Pancreas (tissue), 10 donors: Measurements from ENCODE around the gene HEMGN. TPM values are rescaled to one million over a fixed set of nuclear protein-coding genes. Genes with fewer than 3 reads are reported as not detected.

Source experiments
- ATAC-seq, 4 donors: fragments of 200-7000 bp; cut with Tn5 transposase; one replicate each; pipeline versions ENCODE4 v1.8.0 to v1.9.1; 2020; ENCODE audit warnings: mild to moderate bottlenecking in 4 of 4, moderate library complexity in 4 of 4
- DNase-seq, 6 donors: peaks; one replicate each; pipeline ENCODE4 v3.0.0-alpha.2; 2020
- FAIRE-seq: peaks from 2 replicates; lab custom pipeline; 2012; peaks lifted over from hg19 to GRCh38; lab: Jason Lieb, UNC
- H3K27ac ChIP-seq, 4 donors: fragments of 200-600 bp; sonication (generic); 1 replicate in 3 of 4; 2 replicates in 1 of 4; pipeline versions ENCODE4 v1.5.0 to v1.8.0; 2020
- H3K27me3 ChIP-seq, 4 donors: fragments of 200-600 bp; one replicate each; pipeline ENCODE4 v1.8.0; 2021
- H3K36me3 ChIP-seq, 3 donors: fragments of 200-600 bp; sonication (generic) in 1 of 3; one replicate each; pipeline versions ENCODE4 v1.5.0 to v1.8.0; 2020 to 2021
- H3K4me1 ChIP-seq, 3 donors: fragments of 200-600 bp; one replicate each; pipeline ENCODE4 v1.8.0; 2021
- H3K4me3 ChIP-seq, 4 donors: fragments of 200-600 bp; sonication (generic) in 2 of 4; one replicate each; pipeline versions ENCODE4 v1.5.0 to v1.8.0; 2020 to 2021
- H3K9me3 ChIP-seq, 4 donors: fragments of 200-600 bp; one replicate each; pipeline ENCODE4 v1.8.0; 2021
- CTCF ChIP-seq, 4 donors: fragments of 200-600 bp; sonication (generic) in 3 of 4; IDR thresholded peaks; one replicate each; pipeline versions ENCODE4 v1.5.0 to v1.8.0; 2021; ENCODE audit warnings: antibody characterized with exemption in 4 of 4
- WGBS, 2 donors: extraction: QIAGEN DNeasy Blood & Tissue Kit; methylation state at CpG; one replicate each; pipeline ENCODE4 v1.1.7; 2013; 5-methylcytosine and 5-hydroxymethylcytosine counted together
- intact Hi-C, 3 donors: fragments of 100-400 bp; cut with DNase I; formaldehyde crosslinking; loops; one replicate each; pipeline versions ENCODE4 v1.11.1 to v1.14.2; 2022
- polyA plus RNA-seq, 2 donors: library from polyadenylated mRNA; stranded (reverse); fragments of 200-250 nt; gene quantifications; one replicate each; pipeline ENCODE4 v1.2.3, GENCODE V29; 2013
- total RNA-seq, 6 donors: library from RNA; stranded (reverse); fragmentation: NEBNext Ultra II Directional in 4 of 6; extraction: Animal tissue kit (Norgen Biotek cat#: 25700) in 4 of 6; gene quantifications; one replicate each; pipeline versions ENCODE4 v1.2.1 to v1.2.4, GENCODE V29; 2021 to 2023
- donor health status: healthy with polysubstance abuse.
- donor health status: DM: no; HTN: no; CAD: no; lungs with moderate emphysema.
- donor health status: DM: no; HTN: no; CAD: no.
- donor health status: control.
- donor health status: control.
- donor health status: Bipolar disorder and iron deficiency.
- donor health status: DM: yes; HTN: yes; CAD: no.
- donor health status: DM: no; HTN: no; CAD: no.
- donor health status: DM: no; HTN: no; CAD: no.
- donor health status: DM: yes; HTN: yes; CAD: no.

HEMGN gene
- total and polyA plus RNA-seq, 8 donors: 0.09 TPM; not detected in 7

- FAIRE-seq (no peak), DNase-seq (peak in 4 of 6 donors; percentile 60 to 82 (median 71)), ATAC-seq (peak; percentile 38 to 59 (median 52))
- WGBS, 2 donors: 1% methylated on average over 39 to 70 of the region's 70 CpGs
- TF ChIP-seq CTCF (IDR thresholded peaks at IDR 0.05): no peak
- H3K9me3 ChIP-seq: no peaks in the 10 kb centered on the region
- H3K27me3 ChIP-seq: no peaks in the 10 kb centered on the region
- H3K27ac ChIP-seq: peak overlapping the region; percentile 88 to 95 (median 92)
- peaks cover 17 to 20% (median 20%) of the 10 kb centered on the region in 3 donors for H3K4me1 ChIP-seq
- H3K4me3 ChIP-seq: peak overlapping the region; percentile 82 to 96 (median 95)
- no peaks in the 10 kb centered on the region for H3K36me3 ChIP-seq
- intact Hi-C loops: no loop called here
These were observed 45.7 kb upstream of the HEMGN start for GRCh38 chr9:97983589-97984187.

- 0 to 1% methylated on average over 86 to 105 of the region's 105 CpGs for WGBS, 2 donors
These were observed 45.0 kb upstream of the HEMGN start, which contains the start of gene ANP32B for GRCh38 chr9:97982683-97983588. TSS of gene ANP32B (plus strand) at chr9:97983341. CDS start at chr9:97983556, 215 bp downstream.

GRCh38 chr9:97981846-97982682, 44.1 kb upstream of the HEMGN start:
- TF ChIP-seq CTCF (IDR thresholded peaks at IDR 0.05): no peak
- H3K27ac ChIP-seq: peak overlapping the region in 3 of 4 donors; percentile 31 to 95 (median 94)
- no peaks in the 10 kb centered on the region for H3K36me3 ChIP-seq
- H3K27me3 ChIP-seq: no peaks in the 10 kb centered on the region
- ATAC-seq (no peak), DNase-seq (peak in 1 of 6 donors; percentile 24), FAIRE-seq (no peak)
- WGBS, 2 donors: 32 to 34% methylated on average over 15 of the region's 15 CpGs
- peaks cover 8 to 14% (median 12%) of the 10 kb centered on the region in 3 donors for H3K4me1 ChIP-seq
- peak overlapping the region; percentile 82 to 96 (median 95) for H3K4me3 ChIP-seq
- H3K9me3 ChIP-seq: no peaks in the 10 kb centered on the region
- intact Hi-C loops: no loop called here

More at GRCh38 chr9:97982683-97983588, 45.0 kb upstream of the HEMGN start, which contains the start of gene ANP32B:
- intact Hi-C loops: no loop called here
- H3K4me1 ChIP-seq: peaks cover 12 to 17% (median 17%) of the 10 kb centered on the region in 3 donors
- H3K36me3 ChIP-seq: no peaks in the 10 kb centered on the region
- no peaks in the 10 kb centered on the region for H3K9me3 ChIP-seq
- peak; percentile 82 to 90 (median 88) for TF ChIP-seq CTCF (IDR thresholded peaks at IDR 0.05)
- H3K27ac ChIP-seq: peak within 1 kb of the TSS; percentile 88 to 95 (median 92)
- no peaks in the 10 kb centered on the region for H3K27me3 ChIP-seq
- ATAC-seq (peak; percentile 87 to 94 (median 89)), FAIRE-seq (no peak), DNase-seq (peak; percentile 87 to 97 (median 92))
- H3K4me3 ChIP-seq: peak within 1 kb of the TSS; percentile 82 to 96 (median 95)

GRCh38 chr9:97980918-97981845, 43.2 kb upstream of the HEMGN start:
- no peak for ATAC-seq
- H3K27me3 ChIP-seq: no peaks in the 10 kb centered on the region
- WGBS, 2 donors: 69 to 75% methylated on average over 10 of the region's 10 CpGs
- peaks cover 2 to 11% (median 8%) of the 10 kb centered on the region in 3 donors for H3K4me1 ChIP-seq
- no peak overlapping the region for H3K27ac ChIP-seq
- no peak for FAIRE-seq
- no peaks in the 10 kb centered on the region for H3K36me3 ChIP-seq
- intact Hi-C loops: no loop called here
- no peak overlapping the region for H3K4me3 ChIP-seq
- no peaks in the 10 kb centered on the region for H3K9me3 ChIP-seq
- TF ChIP-seq CTCF (IDR thresholded peaks at IDR 0.05): no peak
- no peak for DNase-seq
